ENCODE data around the gene NAGLU. TPM values are rescaled to one million over a fixed set of nuclear protein-coding genes. Genes with fewer than 3 reads are reported as not detected.

Gene NAGLU
- total and polyA plus RNA-seq, 10 of the 15 experiments (the other 5 are each of a cell fraction or from before 2014, with no cell fraction given) = 0.23 to 27.5 (median 8.9) TPM

DNA sequence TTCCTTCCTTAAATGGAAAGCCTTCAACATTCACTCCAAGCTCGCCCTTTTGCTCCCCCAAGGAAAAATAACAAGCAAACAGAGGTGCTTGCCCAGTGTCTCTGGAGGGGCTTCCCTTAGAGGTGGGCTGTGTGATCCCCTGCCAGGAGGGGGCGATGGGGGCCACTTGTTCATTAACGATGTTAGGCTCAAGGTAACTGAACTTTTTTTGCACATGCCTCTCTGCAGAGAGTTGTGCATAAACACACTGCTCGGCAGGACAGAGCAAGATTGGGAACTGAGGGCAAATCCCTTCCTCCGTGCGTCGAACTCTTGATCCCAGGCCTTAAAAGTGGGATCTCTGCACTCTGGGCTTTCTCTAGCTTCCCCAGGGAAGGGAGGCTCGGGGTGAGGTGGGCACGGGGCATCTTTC is 15.5 kb upstream of the NAGLU start:
- no peak for TF ChIP-seq EP300 (IDR thresholded peaks at IDR 0.05; ENCODE audit: borderline replicate concordance in 1 of 2, control insufficient read depth in 1 of 2, low read depth in 2 of 2, low read length in 2 of 2)
- TF ChIP-seq, protein P1, sequence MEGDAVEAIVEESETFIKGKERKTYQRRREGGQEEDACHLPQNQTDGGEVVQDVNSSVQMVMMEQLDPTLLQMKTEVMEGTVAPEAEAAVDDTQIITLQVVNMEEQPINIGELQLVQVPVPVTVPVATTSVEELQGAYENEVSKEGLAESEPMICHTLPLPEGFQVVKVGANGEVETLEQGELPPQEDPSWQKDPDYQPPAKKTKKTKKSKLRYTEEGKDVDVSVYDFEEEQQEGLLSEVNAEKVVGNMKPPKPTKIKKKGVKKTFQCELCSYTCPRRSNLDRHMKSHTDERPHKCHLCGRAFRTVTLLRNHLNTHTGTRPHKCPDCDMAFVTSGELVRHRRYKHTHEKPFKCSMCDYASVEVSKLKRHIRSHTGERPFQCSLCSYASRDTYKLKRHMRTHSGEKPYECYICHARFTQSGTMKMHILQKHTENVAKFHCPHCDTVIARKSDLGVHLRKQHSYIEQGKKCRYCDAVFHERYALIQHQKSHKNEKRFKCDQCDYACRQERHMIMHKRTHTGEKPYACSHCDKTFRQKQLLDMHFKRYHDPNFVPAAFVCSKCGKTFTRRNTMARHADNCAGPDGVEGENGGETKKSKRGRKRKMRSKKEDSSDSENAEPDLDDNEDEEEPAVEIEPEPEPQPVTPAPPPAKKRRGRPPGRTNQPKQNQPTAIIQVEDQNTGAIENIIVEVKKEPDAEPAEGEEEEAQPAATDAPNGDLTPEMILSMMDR (IDR thresholded peaks at IDR 0.05 in 2 of 3, conservative IDR thresholded peaks at IDR 0.05 in 1 of 3; ENCODE audit: control insufficient read depth in 2 of 3, extremely low read depth in 1 of 3, insufficient read depth in 1 of 3, low read depth in 3 of 3, low read length in 3 of 3) = peak; percentile 23 to 38 (median 30); a peak in 5 of 6 replicates
- Histone ChIP-seq H3K4me3 (no peak overlapping the region), H3K9me3 (replicated peaks; ENCODE audit: control insufficient read depth, insufficient read depth, low read length) (no peaks in the 10 kb centered on the region), H3K27me3 (replicated peaks in 1 of 2; ENCODE audit: control insufficient read depth in 2 of 2, insufficient read depth in 2 of 2, low read length in 1 of 2) (no peaks in the 10 kb centered on the region), H3K4me2 (ENCODE audit: control insufficient read depth, insufficient read depth) (no peak overlapping the region), H2AFZ (ENCODE audit: control insufficient read depth, low read depth, low read length) (no peak overlapping the region), H3K27ac (ENCODE audit: control insufficient read depth, insufficient read depth) (no peak overlapping the region), H4K20me1 (ENCODE audit: control insufficient read depth, insufficient read depth) (no peaks in the 10 kb centered on the region; the same call in 1 of the 2 replicates), H3K4me1 (ENCODE audit: control insufficient read depth, insufficient read depth, low read length) (no peaks in the 10 kb centered on the region), H3K9ac (ENCODE audit: control insufficient read depth, insufficient read depth, low read length) (no peak overlapping the region), H3K79me2 (ENCODE audit: control insufficient read depth, insufficient read depth, low read length) (no peaks in the 10 kb centered on the region), H3K36me3 (ENCODE audit: control insufficient read depth in 2 of 2, insufficient read depth in 2 of 2, low read length in 1 of 2) (peaks cover 4 to 8% of the 10 kb centered on the region in 2 experiments; a peak in 3 of 4 replicates)
- ChIA-PET SMC1A (ENCODE audit: uncharacterized antibody, unreplicated experiment) (interaction anchor here (1.1 to 2.0 kb wide), 4 partner anchors 81 to 114 kb away, joined by 3 to 7 read pairs (median 5); no protein-coding TSS in a partner anchor), RAD21 (ENCODE audit: unreplicated experiment) (interaction anchor here (0.6 kb wide), 2 partner anchors 189 to 334 kb away, joined by 3 read pairs; no protein-coding TSS in a partner anchor), CTCF (interaction anchor here (0.8 to 10.4 kb wide), 9 partner anchors 10 to 298 kb away, joined by 3 to 120 read pairs (median 4); partner anchors contain the start of gene NAGLU), POLR2A (interaction anchor here (0.6 kb wide), 1 partner anchor 70 kb away, joined by 4 read pairs; no protein-coding TSS in a partner anchor)
- WGBS (ENCODE audit: insufficient coverage, insufficient replicate concordance, low lambda C conversion rate, missing lambda C conversion rate) = 63% methylated on average over 9 of the region's 9 CpGs
- ATAC-seq (no peak), DNase-seq (ENCODE audit: low read depth, low spot score) (no peak), FAIRE-seq (peak; percentile 23)
- in situ Hi-C loops (cut with MboI) = loop anchor here (5.0 kb wide), 1 partner anchor 88 kb away; no protein-coding TSS in a partner anchor
- BruUV-seq (replicated peaks) = no TSS peak
- intact Hi-C loops (cut with micrococcal nuclease; ENCODE audit: unreplicated experiment) = no loop called here

Data from GM12878 (cell line).